Bronchial epithelial cell (primary cell): Measurements from ENCODE around the gene TALDO1. TPM values are rescaled to one million over a fixed set of nuclear protein-coding genes. Genes with fewer than 3 reads are reported as not detected.

Source experiments
- DNase-seq: peaks from one replicate; pipeline ENCODE4 v3.0.0-alpha.2; 2010; ENCODE audit warnings: low read depth
- FAIRE-seq: peaks from 2 replicates; lab custom pipeline; 2011; peaks lifted over from hg19 to GRCh38; lab: Jason Lieb, UNC
- H3K27me3 ChIP-seq: 2 replicates; pipeline ENCODE4 v1.5.1; 2011; ENCODE audit warnings: low read length; ENCODE audit not compliant: control insufficient read depth, insufficient read depth
- H3K36me3 ChIP-seq: 2 replicates; pipeline ENCODE4 v1.5.1; 2011; ENCODE audit warnings: low read length; ENCODE audit not compliant: control insufficient read depth, insufficient read depth
- H3K4me3 ChIP-seq: 2 replicates; pipeline ENCODE4 v1.5.1; 2011; ENCODE audit warnings: mild to moderate bottlenecking, low read depth, low read length, control low read depth
- total RNA-seq: library from RNA; depleted of rRNA; stranded (reverse); fragments of >200 nt; gene quantifications from 2 replicates; pipeline ENCODE4 v1.2.1, GENCODE V29; 2014
- TF ChIP-seq, protein P1 (sequence below): IDR thresholded peaks from 2 replicates; pipeline ENCODE4 v1.5.1; 2011; ENCODE audit warnings: mild to moderate bottlenecking, moderate library complexity, low read length, control low read depth, inconsistent platforms; ENCODE audit not compliant: insufficient read depth, severe bottlenecking

TALDO1 gene
- total RNA-seq, 1 donor from 2014 or later = 253 TPM

DNA sequence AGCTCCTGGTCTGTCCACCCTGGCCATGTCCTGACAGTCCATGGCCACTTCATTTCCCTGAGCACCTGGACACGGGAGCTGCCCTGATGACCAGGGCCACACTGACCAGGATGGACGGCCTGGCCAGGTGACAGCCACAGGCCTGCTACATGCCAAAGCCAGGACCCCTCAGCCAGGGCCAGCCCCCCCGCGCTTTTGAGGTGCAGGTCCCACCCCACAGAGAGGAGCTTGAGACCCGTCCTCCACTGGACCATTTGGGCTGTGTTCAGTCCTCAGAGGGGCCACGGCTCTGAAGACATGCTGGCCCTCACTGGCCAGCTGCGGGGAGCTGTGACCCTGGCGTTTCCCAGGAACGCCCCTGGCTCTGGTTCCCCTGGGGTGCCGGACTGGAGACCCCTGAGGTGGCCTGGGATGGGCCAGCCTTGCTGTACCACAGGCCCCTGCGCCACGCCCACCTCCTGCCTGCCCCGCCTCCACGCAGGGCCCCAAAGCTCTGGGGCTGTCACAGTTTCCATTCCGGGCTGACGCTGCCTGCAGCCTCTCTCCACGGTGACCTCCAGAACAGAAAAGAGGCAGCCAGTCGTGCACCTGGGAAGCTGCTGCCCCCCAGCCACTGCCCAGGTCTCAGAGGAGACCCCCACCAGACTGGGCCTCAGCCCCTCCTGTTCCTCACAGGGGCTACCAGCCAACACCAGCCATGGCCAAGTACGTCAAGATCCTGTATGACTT, 23.1 kb upstream of the TALDO1 start:
- no peak for DNase-seq
- Histone ChIP-seq H3K27me3 (no peaks in the 10 kb centered on the region), H3K36me3 (peaks cover 43% of the 10 kb centered on the region), H3K4me3 (no peak overlapping the region)
- TF ChIP-seq, protein P1, sequence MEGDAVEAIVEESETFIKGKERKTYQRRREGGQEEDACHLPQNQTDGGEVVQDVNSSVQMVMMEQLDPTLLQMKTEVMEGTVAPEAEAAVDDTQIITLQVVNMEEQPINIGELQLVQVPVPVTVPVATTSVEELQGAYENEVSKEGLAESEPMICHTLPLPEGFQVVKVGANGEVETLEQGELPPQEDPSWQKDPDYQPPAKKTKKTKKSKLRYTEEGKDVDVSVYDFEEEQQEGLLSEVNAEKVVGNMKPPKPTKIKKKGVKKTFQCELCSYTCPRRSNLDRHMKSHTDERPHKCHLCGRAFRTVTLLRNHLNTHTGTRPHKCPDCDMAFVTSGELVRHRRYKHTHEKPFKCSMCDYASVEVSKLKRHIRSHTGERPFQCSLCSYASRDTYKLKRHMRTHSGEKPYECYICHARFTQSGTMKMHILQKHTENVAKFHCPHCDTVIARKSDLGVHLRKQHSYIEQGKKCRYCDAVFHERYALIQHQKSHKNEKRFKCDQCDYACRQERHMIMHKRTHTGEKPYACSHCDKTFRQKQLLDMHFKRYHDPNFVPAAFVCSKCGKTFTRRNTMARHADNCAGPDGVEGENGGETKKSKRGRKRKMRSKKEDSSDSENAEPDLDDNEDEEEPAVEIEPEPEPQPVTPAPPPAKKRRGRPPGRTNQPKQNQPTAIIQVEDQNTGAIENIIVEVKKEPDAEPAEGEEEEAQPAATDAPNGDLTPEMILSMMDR = no peak
- FAIRE-seq = no peak

DNA sequence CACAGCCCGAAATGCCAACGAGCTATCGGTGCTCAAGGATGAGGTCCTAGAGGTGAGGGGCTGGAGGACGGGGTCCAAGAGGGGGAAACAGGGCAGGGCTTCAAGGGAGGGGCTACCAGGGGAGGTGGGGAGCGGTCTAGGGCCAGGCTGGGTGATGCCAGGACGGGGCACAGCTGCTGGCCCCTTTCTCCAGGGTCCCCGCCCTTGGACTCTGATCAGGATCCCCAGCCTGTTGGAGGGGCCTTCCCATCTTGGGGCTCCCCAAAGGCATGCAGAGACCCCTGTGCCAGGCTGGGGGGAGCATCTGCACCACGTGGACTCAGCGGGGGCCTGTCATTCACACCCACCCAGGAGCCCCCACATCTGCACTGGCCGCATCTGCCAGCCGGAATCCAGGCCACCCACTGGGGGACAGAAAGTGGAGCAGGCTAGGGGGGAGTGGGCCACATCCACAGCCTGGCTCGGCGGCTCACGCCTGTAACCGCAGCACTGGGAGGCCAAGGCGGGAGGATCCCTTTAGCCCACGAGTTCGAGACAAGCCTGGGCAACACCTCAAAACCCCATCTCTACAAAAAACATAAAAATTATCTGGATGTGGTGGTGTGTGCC, 22.4 kb upstream of the TALDO1 start:
- peaks cover 40% of the 10 kb centered on the region for H3K36me3 ChIP-seq
- no peak for DNase-seq
- no peak overlapping the region for H3K4me3 ChIP-seq
- H3K27me3 ChIP-seq = no peaks in the 10 kb centered on the region
- no peak for FAIRE-seq
- TF ChIP-seq, protein P1 = no peak

DNA sequence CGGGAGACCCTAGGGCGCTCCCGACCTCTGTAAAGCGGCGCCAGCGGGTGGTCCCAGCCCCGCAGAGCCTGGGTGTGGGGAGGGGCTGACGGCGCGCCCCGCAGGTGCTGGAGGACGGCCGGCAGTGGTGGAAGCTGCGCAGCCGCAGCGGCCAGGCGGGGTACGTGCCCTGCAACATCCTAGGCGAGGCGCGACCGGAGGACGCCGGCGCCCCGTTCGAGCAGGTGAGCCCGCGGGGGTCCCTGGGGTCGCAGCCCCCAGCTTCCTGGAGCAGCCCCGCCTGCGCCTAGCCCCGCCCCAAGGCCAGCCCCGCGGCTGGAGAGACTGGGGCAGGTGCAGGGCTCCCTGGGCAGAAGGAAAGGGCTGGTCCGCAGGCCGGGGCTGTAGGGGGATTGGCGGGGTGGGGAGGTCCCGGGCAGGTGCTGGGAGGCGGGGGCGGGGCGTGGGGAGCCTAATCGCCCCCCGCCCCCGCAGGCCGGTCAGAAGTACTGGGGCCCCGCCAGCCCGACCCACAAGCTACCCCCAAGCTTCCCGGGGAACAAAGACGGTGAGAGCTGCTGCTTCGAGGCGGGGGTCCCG, 21.6 kb upstream of the TALDO1 start:
- Histone ChIP-seq H3K36me3 (peaks cover 35% of the 10 kb centered on the region), H3K4me3 (no peak overlapping the region), H3K27me3 (no peaks in the 10 kb centered on the region)
- DNase-seq (no peak), FAIRE-seq (no peak)
- TF ChIP-seq, protein P1 = no peak

DNA sequence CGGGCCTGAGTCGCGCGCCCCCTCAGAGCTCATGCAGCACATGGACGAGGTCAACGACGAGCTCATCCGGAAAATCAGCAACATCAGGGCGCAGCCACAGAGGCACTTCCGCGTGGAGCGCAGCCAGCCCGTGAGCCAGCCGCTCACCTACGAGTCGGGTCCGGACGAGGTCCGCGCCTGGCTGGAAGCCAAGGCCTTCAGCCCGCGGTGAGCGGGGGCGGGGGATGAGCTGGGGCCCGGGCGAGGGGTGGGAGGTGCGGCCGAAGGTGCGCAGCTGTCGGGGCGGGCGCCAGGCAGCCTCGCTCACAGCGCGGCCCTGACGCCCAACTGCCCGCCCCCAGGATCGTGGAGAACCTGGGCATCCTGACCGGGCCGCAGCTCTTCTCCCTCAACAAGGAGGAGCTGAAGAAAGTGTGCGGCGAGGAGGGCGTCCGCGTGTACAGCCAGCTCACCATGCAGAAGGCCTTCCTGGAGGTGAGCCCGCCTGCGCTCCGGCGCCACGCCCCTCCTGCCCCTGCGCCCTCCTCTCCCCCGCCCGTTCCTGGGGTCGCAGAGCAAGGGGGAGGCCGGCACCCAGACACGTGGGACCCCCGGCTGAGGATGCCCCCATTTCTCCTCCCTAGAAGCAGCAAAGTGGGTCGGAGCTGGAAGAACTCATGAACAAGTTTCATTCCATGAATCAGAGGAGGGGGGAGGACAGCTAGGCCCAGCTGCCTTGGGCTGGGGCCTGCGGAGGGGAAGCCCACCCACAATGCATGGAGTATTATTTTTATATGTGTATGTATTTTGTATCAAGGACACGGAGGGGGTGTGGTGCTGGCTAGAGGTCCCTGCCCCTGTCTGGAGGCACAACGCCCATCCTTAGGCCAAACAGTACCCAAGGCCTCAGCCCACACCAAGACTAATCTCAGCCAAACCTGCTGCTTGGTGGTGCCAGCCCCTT, 20.7 kb upstream of the TALDO1 start:
- Histone ChIP-seq H3K36me3 (peaks cover 31% of the 10 kb centered on the region), H3K4me3 (peak overlapping the region; percentile 7), H3K27me3 (no peaks in the 10 kb centered on the region)
- FAIRE-seq (no peak), DNase-seq (peak; percentile 80)
- TF ChIP-seq, protein P1 = no peak

DNA sequence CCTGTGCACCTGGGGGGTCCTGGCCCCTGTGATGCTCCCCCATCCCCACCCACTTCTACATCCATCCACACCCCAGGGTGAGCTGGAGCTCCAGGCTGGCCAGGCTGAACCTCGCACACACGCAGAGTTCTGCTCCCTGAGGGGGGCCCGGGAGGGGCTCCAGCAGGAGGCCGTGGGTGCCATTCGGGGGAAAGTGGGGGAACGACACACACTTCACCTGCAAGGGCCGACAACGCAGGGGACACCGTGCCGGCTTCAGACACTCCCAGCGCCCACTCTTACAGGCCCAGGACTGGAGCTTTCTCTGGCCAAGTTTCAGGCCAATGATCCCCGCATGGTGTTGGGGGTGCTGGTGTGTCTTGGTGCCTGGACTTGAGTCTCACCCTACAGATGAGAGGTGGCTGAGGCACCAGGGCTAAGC, 20.0 kb upstream of the TALDO1 start:
- TF ChIP-seq, protein P1 = no peak
- no peak for FAIRE-seq

More for the DNA sequence above, 20.0 kb upstream of the TALDO1 start:
- DNase-seq = no peak
- H3K4me3 ChIP-seq = no peak overlapping the region
- peaks cover 26% of the 10 kb centered on the region for H3K36me3 ChIP-seq
- no peaks in the 10 kb centered on the region for H3K27me3 ChIP-seq
